ACC112 (cell line): ENCODE results near the gene CORO2A.

Source experiments
- H2AFZ ChIP-seq: fragments of 200-600 bp; sonication (generic); one replicate; pipeline ENCODE4 v1.6.0; 2017; ENCODE audit warnings: antibody characterized with exemption, low read length; ENCODE audit not compliant: unreplicated experiment
- H3K27ac ChIP-seq: fragments of 200-600 bp; sonication (generic); 2 replicates; pipeline ENCODE4 v1.5.1; 2014; ENCODE audit warnings: low read depth, mild to moderate bottlenecking, antibody characterized with exemption, low read length, moderate library complexity
- H3K27me3 ChIP-seq: fragments of 200-600 bp; sonication (generic); 2 replicates; pipeline ENCODE4 v1.6.1; 2014; ENCODE audit warnings: mild to moderate bottlenecking, antibody characterized with exemption, low read length, moderate library complexity, mixed read lengths; ENCODE audit not compliant: insufficient read depth
- H3K36me3 ChIP-seq: fragments of 200-600 bp; sonication (generic); 2 replicates; pipeline ENCODE4 v1.6.1; 2016; ENCODE audit warnings: mild to moderate bottlenecking, antibody characterized with exemption, low read length, moderate library complexity, mixed read lengths; ENCODE audit not compliant: insufficient read depth
- H3K4me1 ChIP-seq: fragments of 200-600 bp; sonication (generic); one replicate; pipeline ENCODE4 v1.6.1; 2016; ENCODE audit warnings: low read length, mixed read lengths; ENCODE audit not compliant: insufficient read depth, unreplicated experiment, control insufficient read depth
- H3K4me3 ChIP-seq: fragments of 200-600 bp; sonication (generic); 2 replicates; pipeline ENCODE4 v1.5.1; 2014; ENCODE audit warnings: mild to moderate bottlenecking, low read depth, low read length
- H3K79me2 ChIP-seq: fragments of 200-600 bp; sonication (generic); one replicate; pipeline ENCODE4 v1.6.0; 2016; ENCODE audit warnings: low read length; ENCODE audit not compliant: control insufficient read depth, unreplicated experiment, insufficient read depth

The CORO2A gene

GRCh38 chr9:98208635-98209034 lies 16.2 kb upstream of the CORO2A start:
- Histone ChIP-seq H3K27ac (no peak overlapping the region), H3K27me3 (no peaks in the 10 kb centered on the region)

GRCh38 chr9:98207606-98208005 lies 15.2 kb upstream of the CORO2A start:
- Histone ChIP-seq H3K36me3 (no peaks in the 10 kb centered on the region), H3K79me2 (no peaks in the 10 kb centered on the region), H2AFZ (no peak overlapping the region), H3K27ac (no peak overlapping the region), H3K4me1 (peaks cover 6% of the 10 kb centered on the region), H3K4me3 (no peak overlapping the region), H3K27me3 (no peaks in the 10 kb centered on the region)

More at GRCh38 chr9:98208635-98209034, 16.2 kb upstream of the CORO2A start:
- H3K4me1 ChIP-seq = peaks cover 6% of the 10 kb centered on the region
- no peak overlapping the region for H2AFZ ChIP-seq
- no peaks in the 10 kb centered on the region for H3K79me2 ChIP-seq
- peaks cover 9% of the 10 kb centered on the region; the same call in 1 of the 2 replicates for H3K36me3 ChIP-seq
- H3K4me3 ChIP-seq = no peak overlapping the region

GRCh38 chr9:98206754-98207153 lies 14.3 kb upstream of the CORO2A start:
- Histone ChIP-seq H2AFZ (no peak overlapping the region), H3K36me3 (peaks cover 4% of the 10 kb centered on the region; the same call in 1 of the 2 replicates), H3K79me2 (no peaks in the 10 kb centered on the region), H3K27ac (no peak overlapping the region), H3K4me3 (no peak overlapping the region), H3K27me3 (no peaks in the 10 kb centered on the region), H3K4me1 (peaks cover 6% of the 10 kb centered on the region)

GRCh38 chr9:98204692-98205091 lies 12.3 kb upstream of the CORO2A start:
- no peak overlapping the region for H3K27ac ChIP-seq
- H3K36me3 ChIP-seq = peaks cover 5% of the 10 kb centered on the region; the same call in 1 of the 2 replicates
- no peak overlapping the region for H3K4me3 ChIP-seq
- H3K4me1 ChIP-seq = peaks cover 6% of the 10 kb centered on the region
- H3K79me2 ChIP-seq = no peaks in the 10 kb centered on the region
- H2AFZ ChIP-seq = no peak overlapping the region
- H3K27me3 ChIP-seq = no peaks in the 10 kb centered on the region

- Histone ChIP-seq H3K79me2 (no peaks in the 10 kb centered on the region), H3K36me3 (peaks cover 11% of the 10 kb centered on the region; the same call in 1 of the 2 replicates), H3K27ac (no peak overlapping the region), H3K4me3 (no peak overlapping the region), H3K4me1 (peaks cover 6% of the 10 kb centered on the region), H2AFZ (no peak overlapping the region), H3K27me3 (no peaks in the 10 kb centered on the region)
Measured at GRCh38 chr9:98203153-98203552, 10.7 kb upstream of the CORO2A start.

- no peaks in the 10 kb centered on the region for H3K79me2 ChIP-seq
- H3K4me3 ChIP-seq = no peak overlapping the region
- H3K4me1 ChIP-seq = peaks cover 6% of the 10 kb centered on the region
- no peak overlapping the region for H3K27ac ChIP-seq
- no peaks in the 10 kb centered on the region for H3K27me3 ChIP-seq
- peaks cover 11% of the 10 kb centered on the region; the same call in 1 of the 2 replicates for H3K36me3 ChIP-seq
- H2AFZ ChIP-seq = no peak overlapping the region
Measured at GRCh38 chr9:98202252-98202651, 9.8 kb upstream of the CORO2A start.

- Histone ChIP-seq H2AFZ (no peak overlapping the region), H3K36me3 (peaks cover 11% of the 10 kb centered on the region; the same call in 1 of the 2 replicates), H3K4me1 (peaks cover 6% of the 10 kb centered on the region), H3K27ac (no peak overlapping the region), H3K4me3 (no peak overlapping the region), H3K27me3 (no peaks in the 10 kb centered on the region), H3K79me2 (no peaks in the 10 kb centered on the region)
Measured at GRCh38 chr9:98201749-98202148, 9.3 kb upstream of the CORO2A start.

- no peaks in the 10 kb centered on the region for H3K79me2 ChIP-seq
- peaks cover 3% of the 10 kb centered on the region for H3K4me1 ChIP-seq
- no peaks in the 10 kb centered on the region for H3K27me3 ChIP-seq
- no peak overlapping the region for H3K27ac ChIP-seq
- peaks cover 11% of the 10 kb centered on the region; the same call in 1 of the 2 replicates for H3K36me3 ChIP-seq
- H3K4me3 ChIP-seq = no peak overlapping the region
- H2AFZ ChIP-seq = no peak overlapping the region
Measured at GRCh38 chr9:98201102-98201501, 8.7 kb upstream of the CORO2A start.

GRCh38 chr9:98199388-98200033 lies 7.1 kb upstream of the CORO2A start:
- H3K27me3 ChIP-seq = no peaks in the 10 kb centered on the region
- H3K79me2 ChIP-seq = no peaks in the 10 kb centered on the region
- H3K4me3 ChIP-seq = no peak overlapping the region
- H3K4me1 ChIP-seq = no peaks in the 10 kb centered on the region
- H3K27ac ChIP-seq = no peak overlapping the region
- no peak overlapping the region for H2AFZ ChIP-seq
- H3K36me3 ChIP-seq = peaks cover 11% of the 10 kb centered on the region; the same call in 1 of the 2 replicates

- H3K4me1 ChIP-seq = no peaks in the 10 kb centered on the region
- peaks cover 7% of the 10 kb centered on the region; the same call in 1 of the 2 replicates for H3K36me3 ChIP-seq
- H3K79me2 ChIP-seq = no peaks in the 10 kb centered on the region
- no peak overlapping the region for H3K4me3 ChIP-seq
- H3K27me3 ChIP-seq = no peaks in the 10 kb centered on the region
- no peak overlapping the region for H3K27ac ChIP-seq
- H2AFZ ChIP-seq = no peak overlapping the region
Measured at GRCh38 chr9:98195671-98196070, 3.2 kb upstream of the CORO2A start.

- peak overlapping the region; percentile 90 for H3K4me3 ChIP-seq
- H3K27me3 ChIP-seq = no peaks in the 10 kb centered on the region
- peak overlapping the region; percentile 14 for H2AFZ ChIP-seq
- no peaks in the 10 kb centered on the region for H3K79me2 ChIP-seq
- H3K36me3 ChIP-seq = no peaks in the 10 kb centered on the region
- no peaks in the 10 kb centered on the region for H3K4me1 ChIP-seq
- no peak overlapping the region for H3K27ac ChIP-seq
Measured at GRCh38 chr9:98193336-98193944, 1.0 kb upstream of the CORO2A start.
